ENCODE measurements around the gene IPO9.

GRCh38 chr1:201891451-201892045, 62.6 kb downstream of the IPO9 start:
- no peak for TF ChIP-seq EZH2 (IDR thresholded peaks at IDR 0.05; ENCODE audit: insufficient read depth, low read length)
- TF ChIP-seq CTCF (IDR thresholded peaks at IDR 0.05; ENCODE audit: insufficient read depth, low read depth, low read length) = no peak

Data from astrocyte (in vitro differentiated cells and primary cell).